ENCODE results near the gene PARP12. TPM values are rescaled to one million over a fixed set of nuclear protein-coding genes. Genes with fewer than 3 reads are reported as not detected.

PARP12 gene
- total and polyA plus RNA-seq, 3 donors from 2014 or later, result 39.4 to 63.1 (median 54.6) TPM

DNA sequence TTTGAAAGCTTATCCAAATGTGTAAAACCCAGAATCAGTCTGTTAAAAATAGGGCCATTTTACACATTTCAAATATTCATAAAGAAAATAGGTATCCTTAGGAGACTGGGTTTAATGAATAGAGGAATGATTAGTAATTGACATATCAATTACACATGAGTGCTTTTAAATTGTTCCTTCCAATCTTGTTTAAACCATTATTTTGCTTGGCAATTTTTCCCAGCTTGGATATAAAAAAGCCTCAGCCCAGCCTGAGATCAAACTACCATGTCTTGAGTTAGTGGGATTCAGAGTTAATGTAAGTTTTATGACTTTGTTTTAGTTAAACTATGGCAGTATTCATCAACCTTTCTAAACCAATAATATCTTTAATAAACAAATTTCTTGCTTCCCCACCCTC lies 28.3 kb downstream of the PARP12 start:
- Histone ChIP-seq H3K4me3 (no peak overlapping the region), H3K27ac (no peak overlapping the region), H3K36me3 (ENCODE audit: low read depth, missing control alignments) (no peaks in the 10 kb centered on the region), H3K4me1 (no peaks in the 10 kb centered on the region), H3K9me3 (no peaks in the 10 kb centered on the region), H3K27me3 (no peaks in the 10 kb centered on the region)
- DNase-seq, result no peak
- intact Hi-C loops (cut with DNase I; ENCODE audit: low total_unique reads), result no loop called here
- TF ChIP-seq, protein P1, sequence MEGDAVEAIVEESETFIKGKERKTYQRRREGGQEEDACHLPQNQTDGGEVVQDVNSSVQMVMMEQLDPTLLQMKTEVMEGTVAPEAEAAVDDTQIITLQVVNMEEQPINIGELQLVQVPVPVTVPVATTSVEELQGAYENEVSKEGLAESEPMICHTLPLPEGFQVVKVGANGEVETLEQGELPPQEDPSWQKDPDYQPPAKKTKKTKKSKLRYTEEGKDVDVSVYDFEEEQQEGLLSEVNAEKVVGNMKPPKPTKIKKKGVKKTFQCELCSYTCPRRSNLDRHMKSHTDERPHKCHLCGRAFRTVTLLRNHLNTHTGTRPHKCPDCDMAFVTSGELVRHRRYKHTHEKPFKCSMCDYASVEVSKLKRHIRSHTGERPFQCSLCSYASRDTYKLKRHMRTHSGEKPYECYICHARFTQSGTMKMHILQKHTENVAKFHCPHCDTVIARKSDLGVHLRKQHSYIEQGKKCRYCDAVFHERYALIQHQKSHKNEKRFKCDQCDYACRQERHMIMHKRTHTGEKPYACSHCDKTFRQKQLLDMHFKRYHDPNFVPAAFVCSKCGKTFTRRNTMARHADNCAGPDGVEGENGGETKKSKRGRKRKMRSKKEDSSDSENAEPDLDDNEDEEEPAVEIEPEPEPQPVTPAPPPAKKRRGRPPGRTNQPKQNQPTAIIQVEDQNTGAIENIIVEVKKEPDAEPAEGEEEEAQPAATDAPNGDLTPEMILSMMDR (IDR thresholded peaks at IDR 0.05), result no peak
- TF ChIP-seq POLR2A (IDR thresholded peaks at IDR 0.05), result no peak

DNA sequence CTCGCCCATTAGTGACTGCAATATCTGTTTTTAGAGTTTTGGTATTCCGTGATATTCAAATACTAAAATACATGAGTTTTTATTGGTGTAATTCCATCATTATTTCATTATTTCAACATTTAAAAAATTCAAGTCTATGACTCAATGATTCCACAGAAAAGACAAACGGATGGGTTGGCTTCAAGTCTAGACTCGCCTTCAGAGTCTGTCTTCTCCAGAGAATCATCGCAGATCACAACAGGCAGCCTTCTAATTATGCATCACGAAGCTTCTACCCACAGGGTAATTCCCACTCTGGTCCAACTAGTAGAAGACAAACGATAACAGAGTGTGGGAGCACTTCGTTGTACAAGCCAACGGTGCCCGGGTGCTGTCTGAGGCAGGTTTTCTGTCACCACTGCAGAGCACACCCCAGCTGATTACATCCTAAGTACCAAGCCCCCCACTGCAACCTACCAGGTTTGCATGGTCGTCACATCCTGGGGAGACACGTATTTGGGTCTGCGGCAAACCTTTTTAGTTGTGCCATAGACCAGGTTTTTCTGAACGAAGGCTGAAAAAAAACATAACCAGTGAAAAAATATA lies 28.9 kb downstream of the PARP12 start:
- no peaks in the 10 kb centered on the region for H3K9me3 ChIP-seq
- WGBS, 2 donors, result 96% methylated on average over 14 of the region's 14 CpGs
- H3K27me3 ChIP-seq, result no peaks in the 10 kb centered on the region
- H3K4me1 ChIP-seq, result no peaks in the 10 kb centered on the region
- no peak overlapping the region for H3K4me3 ChIP-seq
- H3K27ac ChIP-seq, result no peak overlapping the region
- DNase-seq, result no peak
- no peak for TF ChIP-seq POLR2A (IDR thresholded peaks at IDR 0.05)
- TF ChIP-seq, protein P1 (IDR thresholded peaks at IDR 0.05), result no peak
- intact Hi-C loops (cut with DNase I; ENCODE audit: low total_unique reads), result no loop called here
- no peaks in the 10 kb centered on the region for H3K36me3 ChIP-seq (ENCODE audit: low read depth, missing control alignments)

DNA sequence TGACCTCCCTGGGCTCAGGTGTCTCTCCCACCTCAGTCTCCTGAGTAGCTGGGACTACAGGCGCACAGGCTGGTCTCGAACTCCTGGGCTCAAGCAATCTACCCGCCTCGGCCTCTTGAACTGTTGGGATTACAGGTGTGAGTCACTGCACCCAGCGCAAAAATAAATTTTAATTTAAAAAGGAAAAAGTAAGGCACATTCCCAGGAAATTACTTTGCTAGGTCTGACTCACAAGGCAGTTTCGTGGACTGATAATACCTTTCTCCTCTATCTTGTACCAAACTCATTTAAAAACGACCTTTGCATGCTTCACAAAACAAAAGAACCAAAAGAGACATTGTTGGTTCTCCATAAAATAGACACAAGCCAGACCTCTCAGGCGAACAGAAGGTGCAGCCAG lies 29.7 kb downstream of the PARP12 start:
- WGBS, 2 donors, result 88 to 90% methylated on average over 8 of the region's 8 CpGs
- Histone ChIP-seq H3K4me3 (no peak overlapping the region), H3K4me1 (no peaks in the 10 kb centered on the region), H3K36me3 (ENCODE audit: low read depth, missing control alignments) (no peaks in the 10 kb centered on the region), H3K27me3 (no peaks in the 10 kb centered on the region), H3K27ac (no peak overlapping the region), H3K9me3 (no peaks in the 10 kb centered on the region)
- intact Hi-C loops (cut with DNase I; ENCODE audit: low total_unique reads), result no loop called here
- no peak for TF ChIP-seq POLR2A (IDR thresholded peaks at IDR 0.05)
- TF ChIP-seq, protein P1 (IDR thresholded peaks at IDR 0.05), result no peak
- DNase-seq, result no peak

DNA sequence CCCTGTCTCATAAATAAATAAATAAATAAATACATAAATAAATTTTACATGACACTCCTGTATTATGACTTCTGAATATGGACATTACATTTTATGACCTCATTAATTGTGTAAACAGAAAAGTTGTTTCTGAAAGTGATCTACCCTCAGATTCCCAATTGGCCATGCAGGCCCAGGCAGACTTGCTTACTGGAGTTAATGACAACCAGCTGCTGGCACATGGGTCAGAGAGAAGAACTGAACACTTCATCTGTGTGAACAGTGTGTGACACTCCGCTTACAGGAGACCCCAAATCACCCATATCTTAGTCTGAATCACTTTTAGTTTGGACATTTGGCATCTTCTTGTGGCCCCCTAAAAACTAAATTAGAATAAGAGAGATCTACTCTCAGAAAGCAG lies 31.4 kb downstream of the PARP12 start:
- H3K4me3 ChIP-seq, result no peak overlapping the region
- intact Hi-C loops (cut with DNase I; ENCODE audit: low total_unique reads), result no loop called here
- no peaks in the 10 kb centered on the region for H3K4me1 ChIP-seq
- H3K27ac ChIP-seq, result no peak overlapping the region
- no peaks in the 10 kb centered on the region for H3K27me3 ChIP-seq
- 89 to 100% methylated on average over 1 of the region's 1 CpG for WGBS, 2 donors
- no peaks in the 10 kb centered on the region for H3K36me3 ChIP-seq (ENCODE audit: low read depth, missing control alignments)
- TF ChIP-seq, protein P1 (IDR thresholded peaks at IDR 0.05), result no peak
- TF ChIP-seq POLR2A (IDR thresholded peaks at IDR 0.05), result no peak
- DNase-seq, result no peak
- no peaks in the 10 kb centered on the region for H3K9me3 ChIP-seq

DNA sequence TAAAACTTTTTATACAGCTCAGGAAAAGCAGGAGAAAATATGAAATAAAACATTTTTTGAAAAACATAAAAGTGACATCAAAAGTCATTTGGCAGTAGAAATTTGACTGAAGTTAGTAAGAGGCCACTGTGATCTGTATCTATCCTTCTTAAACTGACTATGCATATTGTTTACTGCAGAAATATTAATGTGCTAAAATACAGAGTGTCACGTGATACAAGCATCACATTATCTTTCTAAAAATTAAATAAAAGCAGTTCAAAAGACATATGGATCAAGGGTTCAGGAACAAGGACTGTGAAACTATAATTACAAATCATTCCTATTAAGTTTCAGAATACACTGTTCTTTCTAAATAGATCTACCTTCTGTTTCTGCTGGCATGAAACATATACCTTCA lies 33.7 kb downstream of the PARP12 start:
- Histone ChIP-seq H3K9me3 (no peaks in the 10 kb centered on the region), H3K36me3 (ENCODE audit: low read depth, missing control alignments) (no peaks in the 10 kb centered on the region), H3K27ac (no peak overlapping the region), H3K4me1 (no peaks in the 10 kb centered on the region), H3K4me3 (no peak overlapping the region), H3K27me3 (no peaks in the 10 kb centered on the region)
- no peak for DNase-seq
- WGBS, 2 donors, result 82 to 87% methylated on average over 1 of the region's 1 CpG
- TF ChIP-seq, protein P1 (IDR thresholded peaks at IDR 0.05), result no peak
- no peak for TF ChIP-seq POLR2A (IDR thresholded peaks at IDR 0.05)
- intact Hi-C loops (cut with DNase I; ENCODE audit: low total_unique reads), result no loop called here

Data from testis (tissue), 3 donors.